ENCODE results near the gene MYMX. TPM values are rescaled to one million over a fixed set of nuclear protein-coding genes. Genes with fewer than 3 reads are reported as not detected.

Gene MYMX
- total RNA-seq, 3 donors from 2014 or later = not detected

DNA sequence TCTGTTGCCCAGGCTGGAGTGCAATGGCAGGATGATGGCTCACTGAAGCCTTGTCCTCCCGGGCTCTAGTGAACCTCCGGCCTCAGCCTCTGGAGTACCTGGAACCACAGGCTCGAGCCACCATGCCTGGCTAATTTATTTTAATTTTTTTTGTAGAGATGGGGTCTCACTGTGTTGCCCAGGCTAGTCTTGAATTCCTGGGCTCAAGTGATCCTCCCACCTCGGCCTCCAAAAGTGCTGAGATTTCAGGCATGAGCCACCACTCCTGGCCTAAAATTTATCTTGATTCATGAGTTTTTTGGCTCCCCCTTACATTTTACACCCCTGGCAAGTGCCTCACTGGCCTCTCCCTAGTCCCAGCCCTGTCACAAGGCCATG lies 4.2 kb downstream of the MYMX start:
- DNase-seq = no peak
- no peaks in the 10 kb centered on the region for H3K9me3 Mint-ChIP-seq
- ATAC-seq = no peak
- H3K36me3 Mint-ChIP-seq (ENCODE audit: insufficient read depth) = peaks cover 5% of the 10 kb centered on the region
- H3K27me3 Mint-ChIP-seq (ENCODE audit: low read depth) = peaks cover 20% of the 10 kb centered on the region
- H3K4me1 Mint-ChIP-seq (ENCODE audit: low read depth) = peaks cover 37% of the 10 kb centered on the region
- no peak overlapping the region for H3K4me3 Mint-ChIP-seq

- peak; percentile 29 to 32 for ATAC-seq
- Mint-ChIP-seq H3K4me3 (peak overlapping the region; percentile 26), H3K9me3 (no peaks in the 10 kb centered on the region), H3K4me1 (ENCODE audit: low read depth) (peaks cover 37% of the 10 kb centered on the region), H3K27me3 (ENCODE audit: low read depth) (peaks cover 16% of the 10 kb centered on the region), H3K36me3 (ENCODE audit: insufficient read depth) (peaks cover 5% of the 10 kb centered on the region)
- peak; percentile 62 for DNase-seq
These were observed 4.7 kb downstream of the MYMX start for GRCh38 chr6:44221291-44221960.

DNA sequence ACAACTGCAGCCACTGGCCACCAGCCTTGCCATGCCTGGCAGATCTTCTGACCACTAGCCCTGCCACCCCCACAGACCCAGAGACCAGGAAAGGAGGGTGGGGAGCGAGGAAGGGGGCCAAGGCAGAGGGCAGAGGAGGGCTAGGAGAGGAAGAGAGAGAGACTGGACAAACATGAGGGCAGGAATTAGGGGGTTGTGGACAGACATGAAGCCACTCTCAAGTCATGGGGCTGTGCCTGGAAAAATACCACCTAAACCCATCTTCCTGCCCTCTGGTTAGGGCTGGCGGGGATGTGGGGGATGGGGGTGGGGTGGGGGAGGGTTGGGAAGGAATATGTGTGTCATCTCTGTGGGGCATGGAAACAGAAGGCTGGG lies 5.2 kb downstream of the MYMX start:
- ATAC-seq = no peak
- H3K27me3 Mint-ChIP-seq (ENCODE audit: low read depth) = peaks cover 13% of the 10 kb centered on the region
- H3K4me1 Mint-ChIP-seq (ENCODE audit: low read depth) = peaks cover 37% of the 10 kb centered on the region
- H3K36me3 Mint-ChIP-seq (ENCODE audit: insufficient read depth) = peaks cover 5% of the 10 kb centered on the region
- no peaks in the 10 kb centered on the region for H3K9me3 Mint-ChIP-seq
- H3K4me3 Mint-ChIP-seq = peak overlapping the region; percentile 26
- DNase-seq = no peak

DNA sequence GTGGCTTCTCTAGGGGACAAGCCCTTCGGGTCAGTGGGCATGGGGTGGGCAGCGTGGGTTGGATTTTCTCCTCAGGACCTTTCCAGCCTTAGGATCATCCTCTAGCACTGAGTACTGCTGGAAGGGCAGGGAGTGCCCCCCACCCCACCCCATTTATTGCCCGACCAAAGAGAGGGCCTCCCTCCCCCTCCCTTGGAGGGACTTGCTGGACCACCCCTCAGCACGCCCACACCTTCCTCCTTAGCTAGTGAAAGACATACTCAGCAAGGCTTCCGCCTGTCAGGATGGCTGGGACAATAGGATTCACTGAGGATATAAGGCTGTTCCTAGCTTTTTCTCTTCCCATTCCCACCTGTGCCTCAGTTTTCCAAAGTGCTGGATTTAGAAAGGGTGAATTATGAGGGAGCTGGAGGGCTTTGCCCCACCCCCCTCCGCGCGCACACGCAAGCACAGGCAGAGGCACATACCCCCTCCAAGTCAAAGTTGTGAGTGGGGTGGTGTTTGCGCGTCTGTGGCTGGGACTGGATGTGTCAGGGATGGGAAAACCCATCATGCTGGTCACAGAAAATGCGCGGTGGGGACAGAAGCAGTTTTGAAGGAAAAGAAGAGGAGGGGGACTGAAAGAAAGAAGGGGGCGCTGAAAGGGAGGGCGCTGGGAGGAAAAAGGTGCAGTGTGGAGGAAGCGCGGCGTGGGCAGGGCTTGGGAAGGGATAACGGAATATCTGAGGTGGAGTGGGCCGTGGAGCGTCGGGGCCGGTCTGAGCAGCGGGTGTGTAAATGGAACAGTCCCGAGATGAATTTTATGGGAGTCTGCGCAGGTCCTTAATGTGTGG lies 6.0 kb downstream of the MYMX start:
- H3K36me3 Mint-ChIP-seq (ENCODE audit: insufficient read depth) = peaks cover 5% of the 10 kb centered on the region
- H3K4me1 Mint-ChIP-seq (ENCODE audit: low read depth) = peaks cover 37% of the 10 kb centered on the region
- no peaks in the 10 kb centered on the region for H3K9me3 Mint-ChIP-seq
- no peak for DNase-seq
- peak in 1 of 2 donors; percentile 8 for ATAC-seq
- peak overlapping the region; percentile 90 for H3K4me3 Mint-ChIP-seq
- H3K27me3 Mint-ChIP-seq (ENCODE audit: low read depth) = peaks cover 11% of the 10 kb centered on the region

DNA sequence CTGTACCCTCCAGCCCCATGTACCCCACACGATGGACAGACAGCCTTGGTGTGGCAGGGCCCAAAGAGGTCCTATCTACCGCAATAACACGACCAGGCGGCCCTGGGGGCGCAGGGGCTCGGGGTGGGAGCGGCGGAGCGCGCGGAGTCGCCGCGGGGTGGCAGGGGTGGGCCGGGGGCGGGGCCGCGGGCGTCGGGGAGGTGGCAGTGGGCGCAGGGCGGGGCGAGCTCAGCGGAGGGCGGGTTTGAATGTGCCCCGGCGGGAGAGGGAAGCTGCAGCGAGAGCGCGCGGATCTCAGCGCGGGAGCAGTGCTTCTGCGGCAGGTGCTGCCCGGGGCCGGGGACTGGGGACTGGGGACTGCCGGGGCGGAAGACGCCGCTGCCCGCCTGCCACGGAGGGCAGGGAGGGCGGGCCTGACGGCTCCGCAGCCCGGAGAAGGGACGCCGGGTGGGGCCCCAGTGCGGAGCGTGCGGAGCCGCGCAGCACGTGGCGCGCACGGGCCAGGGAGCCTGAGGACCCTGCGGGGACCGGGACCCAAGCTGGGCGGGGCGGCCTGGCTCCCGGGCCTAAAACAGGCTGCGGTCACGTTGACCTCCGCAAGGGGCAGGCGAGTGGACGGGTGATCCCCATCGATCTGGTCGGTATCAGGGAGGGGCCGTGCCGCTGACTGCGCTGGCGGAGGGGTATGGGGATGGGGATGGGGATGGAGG lies 6.7 kb downstream of the MYMX start, which contains the start of gene SLC29A1:
TSS of gene SLC29A1 (plus strand) at position 277 of the 710 bp plus-strand sequence. CDS start 3,719 bp downstream, outside the sequence.
- H3K4me1 Mint-ChIP-seq (ENCODE audit: low read depth) = peaks cover 35% of the 10 kb centered on the region

DNA sequence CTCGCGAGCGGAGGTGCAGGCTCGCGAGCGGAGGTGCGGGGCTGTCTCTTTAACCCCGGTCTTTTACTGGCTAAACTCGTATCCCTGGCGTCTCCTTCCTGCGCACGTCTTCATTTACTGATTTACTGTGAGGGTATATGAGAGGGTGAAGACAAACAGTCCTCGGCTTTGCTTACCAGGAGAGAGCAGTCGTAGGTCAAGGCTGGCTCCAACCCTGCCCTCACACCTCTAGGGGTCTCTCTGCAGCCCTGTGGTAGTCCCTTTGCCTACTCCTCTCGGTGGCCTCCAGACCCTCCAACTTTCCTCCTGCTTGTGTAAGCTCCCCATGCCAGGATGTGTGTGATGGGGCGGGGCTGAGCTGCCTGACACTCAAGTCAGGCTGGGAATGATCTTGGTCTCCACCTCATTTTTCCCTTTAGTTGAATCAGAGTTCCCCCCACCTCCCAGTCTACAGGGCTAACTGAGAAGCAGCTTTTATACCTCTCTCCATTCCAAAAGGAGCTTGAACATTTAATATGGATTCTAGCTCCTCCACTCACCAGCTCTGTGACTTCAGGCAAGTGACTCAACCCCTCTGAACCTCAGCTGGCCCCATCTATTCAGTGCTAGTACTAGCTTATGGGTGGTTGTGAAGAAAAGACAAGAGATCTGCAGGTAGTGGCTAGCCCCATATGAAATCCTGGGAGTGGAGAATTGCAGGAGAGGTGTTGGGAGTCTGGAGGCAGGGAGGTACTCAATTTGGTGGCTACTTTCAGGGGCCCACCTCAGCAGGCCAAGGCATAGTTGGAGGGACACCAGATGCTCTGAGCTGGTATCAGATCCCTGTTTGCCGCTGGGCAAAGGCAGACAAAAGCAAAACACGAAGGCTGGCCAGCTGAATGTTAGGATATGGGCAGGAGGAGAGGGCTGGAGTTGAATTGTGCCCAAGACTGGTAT lies 7.6 kb downstream of the MYMX start:
- Mint-ChIP-seq H3K9me3 (no peaks in the 10 kb centered on the region), H3K4me3 (peak overlapping the region; percentile 90), H3K27me3 (ENCODE audit: low read depth) (peaks cover 4% of the 10 kb centered on the region), H3K4me1 (ENCODE audit: low read depth) (peaks cover 30% of the 10 kb centered on the region), H3K36me3 (ENCODE audit: insufficient read depth) (peaks cover 8% of the 10 kb centered on the region)
- ATAC-seq (peak; percentile 10 to 29), DNase-seq (no peak)

More for the DNA sequence above, 6.7 kb downstream of the MYMX start, which contains the start of gene SLC29A1:
- Mint-ChIP-seq H3K27me3 (ENCODE audit: low read depth) (peaks cover 9% of the 10 kb centered on the region), H3K4me3 (peak within 1 kb of the TSS; percentile 90), H3K9me3 (no peaks in the 10 kb centered on the region), H3K36me3 (ENCODE audit: insufficient read depth) (peaks cover 8% of the 10 kb centered on the region)
- peak; percentile 77 to 79 for ATAC-seq
- DNase-seq = peak; percentile 83

DNA sequence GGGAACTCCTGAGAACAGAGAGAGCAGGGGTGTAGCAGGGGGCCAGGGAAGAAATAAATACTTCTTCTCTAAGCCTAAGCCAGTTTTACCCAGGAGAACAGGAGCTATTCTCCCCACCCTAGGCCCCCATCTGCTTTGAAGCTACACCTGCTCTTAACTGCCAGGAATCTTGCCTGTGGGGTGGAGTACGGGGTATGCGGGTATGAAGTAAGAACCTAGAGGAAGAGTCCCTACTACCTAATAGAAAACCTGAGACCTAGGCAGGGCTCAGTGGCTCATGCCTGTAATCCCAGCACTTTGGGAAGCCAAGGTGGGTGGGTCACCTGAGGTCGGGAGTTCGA lies 8.2 kb downstream of the MYMX start:
- peaks cover 30% of the 10 kb centered on the region for H3K4me1 Mint-ChIP-seq (ENCODE audit: low read depth)
- ATAC-seq (no peak), DNase-seq (no peak)
- peak overlapping the region; percentile 90 for H3K4me3 Mint-ChIP-seq
- H3K36me3 Mint-ChIP-seq (ENCODE audit: insufficient read depth) = peaks cover 8% of the 10 kb centered on the region
- H3K27me3 Mint-ChIP-seq (ENCODE audit: low read depth) = peaks cover 1% of the 10 kb centered on the region
- no peaks in the 10 kb centered on the region for H3K9me3 Mint-ChIP-seq

DNA sequence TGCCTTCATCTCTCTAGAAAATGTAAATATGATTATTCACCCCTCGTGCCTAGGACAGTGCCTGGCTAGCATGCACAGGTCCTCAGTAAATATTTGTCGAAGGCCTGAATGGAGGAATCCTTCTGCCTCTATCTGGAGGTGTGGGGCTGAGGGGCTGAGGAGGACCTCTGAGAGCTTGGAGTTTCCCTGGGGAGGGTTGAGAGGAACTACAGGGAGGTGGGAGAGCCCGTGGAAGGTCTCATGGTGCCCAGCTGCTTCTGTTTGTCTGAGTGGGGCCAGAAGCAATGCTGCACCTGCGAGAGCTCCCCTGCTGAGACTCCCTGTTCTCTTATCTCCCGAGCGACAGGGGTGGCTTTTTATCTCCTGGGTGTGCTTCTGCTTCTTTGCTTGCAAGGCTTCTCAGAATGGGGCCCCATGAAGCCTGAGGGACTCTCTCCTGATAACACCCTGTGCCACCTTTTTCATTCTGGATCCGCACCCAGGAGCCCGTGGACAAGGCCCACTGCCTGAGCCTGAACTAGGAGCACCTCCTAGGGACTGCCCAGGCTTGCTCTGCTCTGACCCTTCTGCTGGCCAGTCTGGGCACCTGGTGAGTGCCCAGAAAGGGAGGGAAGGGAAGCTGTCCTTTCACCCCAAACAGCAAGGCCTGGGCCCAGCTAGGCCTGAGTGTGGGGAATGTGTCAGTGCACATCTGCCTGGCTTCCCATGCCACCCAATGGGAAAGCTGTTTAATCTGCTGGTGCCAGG lies 9.0 kb downstream of the MYMX start:
- ATAC-seq (no peak), DNase-seq (no peak)
- Mint-ChIP-seq H3K9me3 (no peaks in the 10 kb centered on the region), H3K4me1 (ENCODE audit: low read depth) (peaks cover 30% of the 10 kb centered on the region), H3K27me3 (ENCODE audit: low read depth) (no peaks in the 10 kb centered on the region), H3K36me3 (ENCODE audit: insufficient read depth) (peaks cover 12% of the 10 kb centered on the region), H3K4me3 (peak overlapping the region; percentile 24)

- Mint-ChIP-seq H3K27me3 (ENCODE audit: low read depth) (no peaks in the 10 kb centered on the region), H3K4me1 (ENCODE audit: low read depth) (peaks cover 26% of the 10 kb centered on the region), H3K4me3 (no peak overlapping the region), H3K9me3 (no peaks in the 10 kb centered on the region), H3K36me3 (ENCODE audit: insufficient read depth) (peaks cover 17% of the 10 kb centered on the region)
- DNase-seq = no peak
- no peak for ATAC-seq
These were observed 9.8 kb downstream of the MYMX start for GRCh38 chr6:44226368-44227147.

GRCh38 chr6:44227148-44227793 lies 10.5 kb downstream of the MYMX start:
- Mint-ChIP-seq H3K36me3 (ENCODE audit: insufficient read depth) (peaks cover 21% of the 10 kb centered on the region), H3K9me3 (no peaks in the 10 kb centered on the region), H3K4me1 (ENCODE audit: low read depth) (peaks cover 21% of the 10 kb centered on the region), H3K27me3 (ENCODE audit: low read depth) (no peaks in the 10 kb centered on the region), H3K4me3 (no peak overlapping the region)
- no peak for ATAC-seq
- no peak for DNase-seq

DNA sequence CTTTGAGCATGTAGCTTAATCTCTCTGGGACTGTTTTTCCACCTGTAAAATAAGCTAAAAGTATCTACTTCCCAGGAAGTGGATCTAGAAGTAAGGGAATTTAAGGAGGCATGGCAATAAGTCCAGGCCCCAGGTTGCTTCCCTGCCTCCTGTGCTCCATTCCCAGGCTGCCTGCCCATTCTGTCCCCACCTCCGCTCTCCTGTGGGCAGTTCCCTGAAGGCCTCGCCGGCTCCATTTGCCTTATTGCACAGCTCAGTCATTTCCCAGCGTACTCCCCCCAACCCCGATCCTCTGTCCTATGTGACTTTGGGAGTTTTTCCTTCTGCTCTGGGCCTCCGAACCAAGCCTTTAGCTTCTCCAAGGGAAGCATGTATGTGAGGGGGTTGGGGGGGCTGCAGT lies 11.3 kb downstream of the MYMX start:
- DNase-seq = no peak
- Mint-ChIP-seq H3K4me3 (no peak overlapping the region), H3K4me1 (ENCODE audit: low read depth) (peaks cover 15% of the 10 kb centered on the region), H3K9me3 (no peaks in the 10 kb centered on the region), H3K36me3 (ENCODE audit: insufficient read depth) (peaks cover 23% of the 10 kb centered on the region), H3K27me3 (ENCODE audit: low read depth) (no peaks in the 10 kb centered on the region)
- ATAC-seq = no peak

DNA sequence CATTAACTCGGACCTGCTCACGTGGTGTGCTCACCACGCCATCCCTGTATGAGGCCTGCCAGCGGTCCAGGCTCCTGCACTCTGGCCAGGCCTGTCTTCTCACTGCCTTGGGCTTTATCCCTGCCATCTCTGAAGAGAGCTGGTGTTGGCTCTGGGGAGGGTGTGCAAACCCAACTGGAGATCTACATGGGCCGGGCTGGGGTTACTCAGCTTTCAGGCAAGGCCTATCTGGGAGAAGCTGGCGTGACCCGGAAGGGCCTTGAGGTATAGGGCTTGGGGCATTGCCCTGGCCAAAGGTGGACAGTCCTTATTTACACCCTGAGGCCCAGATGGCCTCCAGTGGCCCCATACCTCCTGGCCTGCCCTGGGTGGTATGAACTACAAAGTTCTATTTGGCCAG lies 11.7 kb downstream of the MYMX start:
- Mint-ChIP-seq H3K4me1 (ENCODE audit: low read depth) (peaks cover 13% of the 10 kb centered on the region), H3K9me3 (no peaks in the 10 kb centered on the region), H3K27me3 (ENCODE audit: low read depth) (no peaks in the 10 kb centered on the region), H3K4me3 (no peak overlapping the region), H3K36me3 (ENCODE audit: insufficient read depth) (peaks cover 24% of the 10 kb centered on the region)
- ATAC-seq (no peak), DNase-seq (no peak)
